GM12878 (cell line): Measurements from ENCODE around the gene SLC35E4. TPM values are rescaled to one million over a fixed set of nuclear protein-coding genes. Genes with fewer than 3 reads are reported as not detected.

Experiments used
- ATF2 ChIP-seq: IDR thresholded peaks from 2 replicates; pipeline ENCODE4 v1.6.1; 2012; ENCODE audit warnings: low read length, inconsistent platforms
- BHLHE40 ChIP-seq, 2 experiments: fragments of 450-650 bp in 1 of 2; IDR thresholded peaks; 2 replicates each; pipeline ENCODE4 v1.6.1; 2011 to 2017; ENCODE audit warnings: low read depth in 2 of 2, borderline replicate concordance in 1 of 2, improper control_type of control experiment in 1 of 2, low read length in 1 of 2, mild to moderate bottlenecking in 1 of 2
- CEBPB ChIP-seq, 2 experiments: fragments of 150-350 bp in 1 of 2; IDR thresholded peaks; 2 replicates each; pipeline ENCODE4 v1.6.1; 2012 to 2014; ENCODE audit warnings: low read depth in 2 of 2, low read length in 2 of 2, borderline replicate concordance in 1 of 2, inconsistent platforms in 1 of 2
- CHD1 ChIP-seq: IDR thresholded peaks from 2 replicates; pipeline ENCODE4 v1.6.1; 2012; ENCODE audit warnings: low read depth, low read length, improper control_type of control experiment
- CREM ChIP-seq: IDR thresholded peaks from 2 replicates; pipeline ENCODE4 v1.6.1; 2014; ENCODE audit warnings: antibody characterized with exemption, low read depth
- ESRRA ChIP-seq: IDR thresholded peaks from 2 replicates; pipeline ENCODE4 v1.6.1; 2012; ENCODE audit warnings: mild to moderate bottlenecking, low read length, improper control_type of control experiment
- ETV6 ChIP-seq, 2 experiments: fragments of 450-650 bp in 1 of 2; IDR thresholded peaks in 1 of 2; conservative IDR thresholded peaks in 1 of 2; 2 replicates each; pipeline ENCODE4 v1.6.1; 2014; ENCODE audit warnings: antibody characterized with exemption in 1 of 2, borderline replicate concordance in 1 of 2, low read depth in 1 of 2, mild to moderate bottlenecking in 1 of 2, moderate library complexity in 1 of 2
- HDAC2 ChIP-seq: fragments of 200-600 bp; sonication (generic); IDR thresholded peaks from 2 replicates; pipeline ENCODE4 v1.6.1; 2017
- MEF2B ChIP-seq: fragments of 450-650 bp; IDR thresholded peaks from 2 replicates; pipeline ENCODE4 v1.6.1; 2018; ENCODE audit warnings: mild to moderate bottlenecking, moderate library complexity; ENCODE audit not compliant: partially characterized antibody, poor library complexity, severe bottlenecking
- NFIC ChIP-seq: IDR thresholded peaks from 2 replicates; pipeline ENCODE4 v1.6.1; 2012; ENCODE audit warnings: low read depth, mild to moderate bottlenecking, inconsistent platforms, low read length, moderate library complexity
- PBX3 ChIP-seq: IDR thresholded peaks from 2 replicates; pipeline ENCODE4 v1.6.1; 2011; ENCODE audit warnings: mild to moderate bottlenecking, low read depth, low read length, moderate library complexity; ENCODE audit not compliant: insufficient replicate concordance
- POLR2AphosphoS5 ChIP-seq: IDR thresholded peaks from 2 replicates; pipeline ENCODE4 v1.6.1; 2011; ENCODE audit warnings: mild to moderate bottlenecking, low read length, inconsistent platforms
- RAD51 ChIP-seq: fragments of 450-650 bp; IDR thresholded peaks from 2 replicates; pipeline ENCODE4 v1.6.1; 2016; ENCODE audit warnings: moderate library complexity, mild to moderate bottlenecking, inconsistent platforms
- REST ChIP-seq: IDR thresholded peaks from 2 replicates; pipeline ENCODE4 v1.6.1; 2012; ENCODE audit warnings: mild to moderate bottlenecking, low read depth, low read length
- SIX5 ChIP-seq: IDR thresholded peaks from 2 replicates; pipeline ENCODE4 v1.6.1; 2011; ENCODE audit warnings: mild to moderate bottlenecking, low read depth, low read length, moderate library complexity; ENCODE audit not compliant: severe bottlenecking
- SMAD1 ChIP-seq: fragments of 450-650 bp; IDR thresholded peaks from 2 replicates; pipeline ENCODE4 v1.6.1; 2018; ENCODE audit warnings: mild to moderate bottlenecking, low read depth; ENCODE audit not compliant: partially characterized antibody
- SREBF1 ChIP-seq: IDR thresholded peaks from 2 replicates; pipeline ENCODE4 v1.6.1; 2012; ENCODE audit warnings: mild to moderate bottlenecking, low read length
- TCF3 ChIP-seq: IDR thresholded peaks from 2 replicates; pipeline ENCODE4 v1.6.1; 2012; ENCODE audit warnings: low read depth, mild to moderate bottlenecking, low read length, borderline replicate concordance; ENCODE audit not compliant: insufficient read depth
- polyA plus RNA-seq, 11 experiments: library from polyadenylated mRNA; depleted of rRNA in 4 of 11; unstranded in 6 of 11; stranded (reverse) in 5 of 11; fragments of >200 nt; fragmentation: Nextera tagmentation in 4 of 11; fragmentation: Illumina TruSeq in 1 of 11; extraction: Ambion mirVana in 4 of 11; extraction: Trizol in 1 of 11; gene quantifications; 1 replicate in 1 of 11; 2 replicates in 10 of 11; pipeline versions ENCODE4 v1.2.1 to v1.2.3, GENCODE V29; 2011 to 2016; ENCODE audit warnings: inconsistent platforms in 2 of 11, missing spikeins in 2 of 11, low read depth in 1 of 11
- total RNA-seq, 4 experiments: library from RNA; depleted of rRNA in 3 of 4; stranded (reverse); fragments of >200 nt in 3 of 4; fragmentation: Illumina TruSeq in 1 of 4; extraction: Trizol in 1 of 4; gene quantifications; 2 replicates each; pipeline versions ENCODE4 v1.2.1 to v1.2.3, GENCODE V29; 2013 to 2021
- TF ChIP-seq, protein P1 (sequence below): fragments of 150-350 bp; IDR thresholded peaks from 2 replicates; pipeline ENCODE4 v1.6.1; 2016; ENCODE audit warnings: low read depth, low read length

The SLC35E4 gene
- total and polyA plus RNA-seq, 10 of the 15 experiments (the other 5 are each of a cell fraction or from before 2014, with no cell fraction given) = 0.16 to 5.3 (median 2.9) TPM; not detected in 1

DNA sequence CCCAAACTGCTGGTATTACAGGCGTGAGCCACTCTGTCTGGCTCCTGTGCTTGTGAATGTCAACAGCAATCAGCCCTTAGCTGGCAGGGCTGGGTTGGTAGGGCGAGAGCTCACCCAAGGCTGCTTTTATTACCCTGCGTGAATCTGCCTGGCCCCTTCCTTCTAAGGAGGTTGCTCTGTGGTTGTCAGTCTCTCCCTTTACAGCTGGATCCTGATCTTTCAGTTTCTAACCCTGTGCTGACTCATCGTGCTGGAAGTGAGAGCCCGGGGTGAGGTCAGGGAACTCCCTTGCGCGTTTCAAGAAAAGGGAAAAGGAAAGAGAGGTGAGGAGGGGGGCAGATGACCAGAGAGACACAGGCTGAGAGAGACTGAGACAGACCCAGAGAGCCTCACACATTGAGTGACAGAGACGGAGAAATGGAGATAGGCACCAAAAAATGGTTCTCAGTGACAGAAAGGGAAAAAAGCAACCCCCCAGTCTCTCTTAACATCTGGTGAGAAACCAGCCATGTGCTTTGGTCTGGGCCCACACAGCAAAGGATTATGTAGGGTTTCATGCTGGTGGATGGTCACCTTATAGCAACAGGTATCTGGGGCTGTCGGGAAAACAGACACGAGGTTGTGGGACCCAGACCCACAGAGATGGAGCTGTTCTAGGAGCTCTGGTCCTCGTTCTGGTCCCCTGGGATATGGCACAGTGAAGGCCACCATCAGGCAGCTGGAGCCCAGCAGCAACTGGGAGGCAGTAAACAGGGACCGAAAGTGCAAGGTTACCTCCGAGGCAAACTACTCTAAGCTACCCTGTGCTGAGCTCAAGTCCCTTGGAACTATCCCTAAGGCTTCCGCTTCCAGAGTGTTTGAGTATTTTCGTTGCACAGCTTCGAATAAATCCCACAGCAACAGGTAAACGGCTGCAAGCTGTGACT, 26.1 kb upstream of the SLC35E4 start (continued):
- TF ChIP-seq REST = no peak
- TF ChIP-seq CHD1 = no peak
- TF ChIP-seq CEBPB (IDR thresholded peaks at IDR 0.05; ENCODE audit: borderline replicate concordance in 1 of 2, low read depth in 2 of 2, low read length in 2 of 2) = no peak
- peak; percentile 62; the same call in 1 of the 2 replicates for TF ChIP-seq CREM
- TF ChIP-seq, protein P1, sequence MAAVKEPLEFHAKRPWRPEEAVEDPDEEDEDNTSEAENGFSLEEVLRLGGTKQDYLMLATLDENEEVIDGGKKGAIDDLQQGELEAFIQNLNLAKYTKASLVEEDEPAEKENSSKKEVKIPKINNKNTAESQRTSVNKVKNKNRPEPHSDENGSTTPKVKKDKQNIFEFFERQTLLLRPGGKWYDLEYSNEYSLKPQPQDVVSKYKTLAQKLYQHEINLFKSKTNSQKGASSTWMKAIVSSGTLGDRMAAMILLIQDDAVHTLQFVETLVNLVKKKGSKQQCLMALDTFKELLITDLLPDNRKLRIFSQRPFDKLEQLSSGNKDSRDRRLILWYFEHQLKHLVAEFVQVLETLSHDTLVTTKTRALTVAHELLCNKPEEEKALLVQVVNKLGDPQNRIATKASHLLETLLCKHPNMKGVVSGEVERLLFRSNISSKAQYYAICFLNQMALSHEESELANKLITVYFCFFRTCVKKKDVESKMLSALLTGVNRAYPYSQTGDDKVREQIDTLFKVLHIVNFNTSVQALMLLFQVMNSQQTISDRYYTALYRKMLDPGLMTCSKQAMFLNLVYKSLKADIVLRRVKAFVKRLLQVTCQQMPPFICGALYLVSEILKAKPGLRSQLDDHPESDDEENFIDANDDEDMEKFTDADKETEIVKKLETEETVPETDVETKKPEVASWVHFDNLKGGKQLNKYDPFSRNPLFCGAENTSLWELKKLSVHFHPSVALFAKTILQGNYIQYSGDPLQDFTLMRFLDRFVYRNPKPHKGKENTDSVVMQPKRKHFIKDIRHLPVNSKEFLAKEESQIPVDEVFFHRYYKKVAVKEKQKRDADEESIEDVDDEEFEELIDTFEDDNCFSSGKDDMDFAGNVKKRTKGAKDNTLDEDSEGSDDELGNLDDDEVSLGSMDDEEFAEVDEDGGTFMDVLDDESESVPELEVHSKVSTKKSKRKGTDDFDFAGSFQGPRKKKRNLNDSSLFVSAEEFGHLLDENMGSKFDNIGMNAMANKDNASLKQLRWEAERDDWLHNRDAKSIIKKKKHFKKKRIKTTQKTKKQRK = no peak
- TF ChIP-seq SMAD1 = no peak
- no peak for TF ChIP-seq ESRRA
- TF ChIP-seq HDAC2 = no peak
- no peak for TF ChIP-seq RAD51
- no peak for TF ChIP-seq SREBF1
- TF ChIP-seq SIX5 = no peak
- TF ChIP-seq TCF3 = no peak
- TF ChIP-seq MEF2B = peak; percentile 26
- peak; percentile 30 for TF ChIP-seq PBX3
- peak; percentile 79 for TF ChIP-seq NFIC
- no peak for TF ChIP-seq POLR2AphosphoS5
- peak; percentile 68; the same call in 1 of the 2 replicates for TF ChIP-seq ATF2
- TF ChIP-seq BHLHE40 (IDR thresholded peaks at IDR 0.05; ENCODE audit: borderline replicate concordance in 1 of 2, low read depth in 2 of 2, low read length in 1 of 2) = peak; percentile 12 to 55; a peak in 1 of 4 replicates
- peak in 1 of 2 experiments; percentile 76; a peak in 2 of 4 replicates for TF ChIP-seq ETV6 (conservative IDR thresholded peaks at IDR 0.05 in 1 of 2, IDR thresholded peaks at IDR 0.05 in 1 of 2; ENCODE audit: borderline replicate concordance in 1 of 2, low read depth in 1 of 2)
